HL-60/S4 (cell line): ENCODE results near the gene TMED5.
"Not testable (repeated sequence)": the region's sequence is repeated elsewhere in the genome, so short reads cannot be mapped to it uniquely, and the experiment has no call there.

Experiments used
- in situ Hi-C: fragments of 300-500 bp; cut with MboI; formaldehyde crosslinking; loops from 2 replicates; pipeline ENCODE4 v1.14.3; 2022; ENCODE audit warnings: low sequenced_read_pairs

TMED5 gene

DNA sequence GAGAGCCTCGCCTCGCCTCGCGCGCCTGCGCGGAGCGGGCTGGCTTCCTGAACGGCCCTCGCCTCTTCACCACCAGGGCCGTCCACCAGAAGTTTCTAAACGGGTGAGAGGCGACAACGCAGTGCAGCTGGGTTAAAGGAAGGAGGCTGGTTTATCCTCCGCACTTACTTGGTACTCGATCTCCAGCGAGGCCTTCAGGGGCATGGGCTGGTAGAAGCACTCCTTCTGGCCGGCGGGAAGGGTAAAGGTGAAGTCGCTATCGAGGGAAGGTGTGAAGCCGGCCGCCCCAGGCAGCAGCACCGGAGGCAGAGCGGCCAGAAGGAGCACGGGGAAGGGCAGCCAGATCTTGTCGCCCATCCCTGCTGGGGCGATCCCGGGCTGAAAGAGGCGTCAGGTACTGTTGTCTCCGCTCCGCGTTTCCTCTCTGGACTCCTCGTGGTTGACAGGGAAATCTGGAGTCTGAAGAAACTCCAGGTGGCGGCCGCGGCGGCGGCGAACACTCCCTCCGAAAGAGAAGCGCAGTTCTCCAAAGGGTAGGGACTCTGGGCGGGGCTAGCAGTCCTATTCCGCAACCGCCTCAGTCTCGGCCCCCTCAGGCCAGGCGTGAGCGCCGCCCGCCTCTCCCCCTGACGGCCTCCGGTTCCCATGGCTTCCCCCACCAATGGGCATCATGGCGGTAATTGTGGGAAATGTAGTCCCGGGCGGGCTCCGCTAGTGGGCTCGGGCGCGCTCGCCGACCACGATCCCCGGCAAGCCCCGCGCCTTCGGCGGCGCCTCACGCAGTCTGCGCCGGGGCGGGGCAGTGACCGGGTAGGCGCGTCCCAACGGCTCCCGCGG, at the start of gene TMED5:
TMED5 (minus strand) TSS at position 528 of the 837 bp plus-strand sequence; CDS start at position 357, 171 bp downstream.
- in situ Hi-C loops, result no loop called here

GRCh38 chr1:93223023-93223675, 42.9 kb upstream of the TMED5 start:
- in situ Hi-C loops, result no loop called here

DNA sequence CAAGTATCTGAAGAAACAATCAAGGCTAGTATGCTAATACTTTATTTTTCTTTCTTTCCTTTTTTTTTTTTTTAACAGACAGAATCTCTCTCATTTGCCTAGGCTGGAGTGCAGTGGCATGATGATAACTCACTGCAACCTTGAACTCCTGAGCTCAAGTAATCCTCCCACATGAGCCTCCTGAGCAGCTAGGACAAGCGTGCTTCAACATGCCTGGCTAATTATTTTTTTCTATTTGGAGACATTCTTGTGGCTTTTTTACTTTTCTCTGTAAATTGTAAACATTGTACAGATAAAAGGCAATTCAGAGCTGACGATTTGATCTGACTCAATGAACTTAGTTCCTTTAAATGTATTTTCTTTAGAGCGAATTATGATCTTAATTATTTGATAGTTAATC, 41.7 kb upstream of the TMED5 start:
- in situ Hi-C loops, result no loop called here

GRCh38 chr1:93220716-93221115, 40.5 kb upstream of the TMED5 start:
- in situ Hi-C loops, result not testable (repeated sequence)

GRCh38 chr1:93219443-93219842, 39.2 kb upstream of the TMED5 start:
- in situ Hi-C loops, result no loop called here

GRCh38 chr1:93215322-93215721, 35.1 kb upstream of the TMED5 start:
- in situ Hi-C loops, result no loop called here

DNA sequence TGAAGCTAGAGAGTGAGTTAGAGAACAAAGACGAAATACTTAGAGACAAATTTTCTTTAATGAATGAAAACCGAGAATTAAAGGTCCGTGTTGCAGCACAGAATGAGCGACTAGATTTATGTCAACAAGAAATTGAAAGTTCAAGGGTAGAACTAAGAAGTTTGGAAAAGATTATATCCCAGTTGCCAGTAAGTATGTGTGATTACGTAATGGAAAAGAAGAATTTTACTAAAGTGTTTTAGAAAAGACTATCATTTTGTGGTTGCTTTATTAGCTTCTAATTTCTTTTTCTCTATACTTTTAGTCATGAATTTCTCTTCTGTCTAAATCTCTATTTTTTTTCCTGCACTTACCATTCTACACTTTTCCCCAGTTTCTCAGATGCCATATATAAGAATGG, 27.0 kb upstream of the TMED5 start:
- in situ Hi-C loops, result no loop called here

DNA sequence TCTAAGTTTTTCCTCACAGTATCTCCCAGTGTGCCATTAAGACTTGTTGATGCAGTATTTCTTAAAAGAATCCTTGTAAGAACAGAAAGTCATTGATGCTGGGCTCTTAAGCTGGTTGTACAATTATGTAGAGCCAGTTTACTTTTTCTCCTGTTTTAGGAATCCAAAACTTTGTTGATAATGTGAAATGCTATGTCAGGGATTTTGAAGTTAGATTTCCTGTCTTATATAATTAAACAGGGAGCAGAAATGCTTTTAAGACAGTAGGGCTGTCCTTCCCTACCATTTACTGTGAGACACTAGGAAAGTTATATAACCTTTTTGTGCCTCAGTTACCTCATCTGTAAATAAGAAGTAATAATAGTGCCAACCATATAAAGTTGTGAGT, 26.3 kb upstream of the TMED5 start:
- in situ Hi-C loops, result no loop called here

DNA sequence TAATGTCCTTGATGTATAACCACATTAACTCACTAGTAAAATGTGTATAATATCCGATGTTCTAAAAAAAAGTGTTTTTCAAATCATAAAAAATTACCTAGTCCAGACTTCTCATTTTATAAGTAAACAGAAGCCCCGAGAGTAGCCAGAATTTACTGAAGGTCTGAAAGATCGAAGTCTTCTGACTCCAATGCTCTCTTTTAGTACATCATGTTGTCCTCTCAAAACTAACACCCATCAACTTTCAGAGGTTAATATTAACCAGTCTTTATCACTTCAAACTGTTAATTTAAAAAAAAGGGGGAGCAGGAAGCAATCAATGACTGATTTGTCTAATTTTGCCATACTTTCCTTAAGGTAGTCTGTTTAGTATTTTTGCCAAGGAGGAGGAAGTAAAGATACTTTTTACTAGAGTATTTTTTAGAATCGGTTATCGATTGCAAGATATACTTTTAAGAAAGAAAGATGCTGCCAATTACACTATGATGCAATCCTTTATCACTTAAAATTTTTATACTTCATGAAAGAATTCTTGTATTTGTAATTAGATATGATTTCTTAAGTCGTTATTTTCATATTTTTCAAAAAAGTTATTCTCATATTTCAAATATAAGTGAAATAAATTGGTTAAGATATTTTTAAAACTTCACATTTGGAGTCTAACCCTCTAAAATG, 25.8 kb upstream of the TMED5 start:
- in situ Hi-C loops, result no loop called here

- in situ Hi-C loops, result no loop called here
These were observed 20.5 kb upstream of the TMED5 start for GRCh38 chr1:93200714-93201113.

- in situ Hi-C loops, result no loop called here
These were observed 19.9 kb upstream of the TMED5 start for GRCh38 chr1:93200086-93200620.

DNA sequence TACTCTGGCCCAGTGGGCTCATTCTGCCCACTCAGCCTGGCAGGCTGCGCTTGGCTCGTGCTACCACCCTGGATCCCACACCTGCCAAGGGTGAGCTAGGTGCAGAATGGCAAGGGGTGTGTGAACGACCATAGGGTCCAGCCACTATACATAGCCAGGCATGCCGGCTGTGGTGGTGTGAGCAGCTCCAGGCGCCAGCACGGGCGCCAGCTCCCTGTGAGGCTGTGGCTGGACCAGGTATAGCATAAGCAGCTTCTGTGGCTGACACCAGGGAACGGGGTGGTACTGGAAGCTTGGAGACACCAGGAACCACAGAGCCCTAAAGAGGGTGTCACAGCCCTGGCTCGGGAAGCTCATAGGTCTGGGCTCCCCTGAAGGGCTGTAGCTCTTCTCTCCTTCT, 18.9 kb upstream of the TMED5 start:
- in situ Hi-C loops, result no loop called here

- in situ Hi-C loops, result no loop called here
These were observed 16.4 kb upstream of the TMED5 start for GRCh38 chr1:93196591-93196990.

DNA sequence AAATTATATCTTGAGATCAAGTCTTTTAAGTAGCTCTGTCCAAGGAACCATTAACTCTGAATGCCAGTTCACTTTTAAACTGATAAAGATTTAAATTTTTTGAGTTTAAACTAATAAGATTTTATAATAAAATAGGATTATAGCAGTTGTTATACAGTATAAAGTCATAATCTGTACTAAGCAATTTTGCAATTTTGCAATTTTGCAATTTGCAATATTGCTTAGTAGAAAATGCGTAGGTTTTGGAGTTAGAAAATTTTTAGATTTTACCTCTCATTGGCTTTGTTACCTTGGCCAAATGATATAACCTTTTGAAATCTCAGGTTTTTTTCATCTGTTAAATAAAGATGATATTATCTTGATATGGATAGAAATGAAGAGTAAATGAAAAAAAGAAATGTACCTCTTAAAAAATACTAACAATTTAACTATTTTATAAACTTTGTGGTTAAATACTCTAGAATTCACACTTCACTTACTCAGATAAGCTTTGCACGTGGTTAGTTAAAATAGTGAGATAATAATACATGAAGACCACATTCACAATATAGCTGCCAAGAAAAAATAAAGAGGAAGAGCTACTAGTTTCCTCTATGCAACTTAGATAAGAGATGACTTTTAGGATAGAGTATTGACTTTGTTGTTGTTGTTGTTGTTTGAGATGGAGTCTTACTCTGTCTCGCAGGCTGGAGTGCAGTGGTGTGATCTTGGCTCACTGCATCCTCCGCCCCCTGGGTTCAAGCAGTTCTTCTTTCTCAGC, 14.2 kb upstream of the TMED5 start:
- in situ Hi-C loops, result no loop called here

DNA sequence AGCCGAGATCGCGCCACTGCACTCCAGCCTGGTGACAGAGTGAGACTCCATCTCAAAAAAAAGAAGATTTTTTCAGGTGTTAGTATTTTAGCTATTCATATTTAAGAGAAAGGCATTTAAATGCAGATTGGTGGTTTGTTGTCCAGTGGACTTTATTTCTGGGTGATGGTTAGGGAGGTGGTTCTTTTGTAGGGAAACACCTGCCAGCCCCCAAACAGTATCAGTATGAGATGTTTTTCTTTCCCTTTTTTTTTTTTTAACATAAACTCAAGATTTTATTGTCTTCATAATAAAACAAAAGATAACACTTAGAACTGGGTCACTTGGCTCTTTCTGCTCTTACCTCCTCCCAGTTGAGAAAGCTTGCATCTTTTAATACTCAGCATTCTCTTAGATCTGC, 10.2 kb upstream of the TMED5 start:
- in situ Hi-C loops, result no loop called here

GRCh38 chr1:93186667-93187066, 6.5 kb upstream of the TMED5 start:
- in situ Hi-C loops, result no loop called here

DNA sequence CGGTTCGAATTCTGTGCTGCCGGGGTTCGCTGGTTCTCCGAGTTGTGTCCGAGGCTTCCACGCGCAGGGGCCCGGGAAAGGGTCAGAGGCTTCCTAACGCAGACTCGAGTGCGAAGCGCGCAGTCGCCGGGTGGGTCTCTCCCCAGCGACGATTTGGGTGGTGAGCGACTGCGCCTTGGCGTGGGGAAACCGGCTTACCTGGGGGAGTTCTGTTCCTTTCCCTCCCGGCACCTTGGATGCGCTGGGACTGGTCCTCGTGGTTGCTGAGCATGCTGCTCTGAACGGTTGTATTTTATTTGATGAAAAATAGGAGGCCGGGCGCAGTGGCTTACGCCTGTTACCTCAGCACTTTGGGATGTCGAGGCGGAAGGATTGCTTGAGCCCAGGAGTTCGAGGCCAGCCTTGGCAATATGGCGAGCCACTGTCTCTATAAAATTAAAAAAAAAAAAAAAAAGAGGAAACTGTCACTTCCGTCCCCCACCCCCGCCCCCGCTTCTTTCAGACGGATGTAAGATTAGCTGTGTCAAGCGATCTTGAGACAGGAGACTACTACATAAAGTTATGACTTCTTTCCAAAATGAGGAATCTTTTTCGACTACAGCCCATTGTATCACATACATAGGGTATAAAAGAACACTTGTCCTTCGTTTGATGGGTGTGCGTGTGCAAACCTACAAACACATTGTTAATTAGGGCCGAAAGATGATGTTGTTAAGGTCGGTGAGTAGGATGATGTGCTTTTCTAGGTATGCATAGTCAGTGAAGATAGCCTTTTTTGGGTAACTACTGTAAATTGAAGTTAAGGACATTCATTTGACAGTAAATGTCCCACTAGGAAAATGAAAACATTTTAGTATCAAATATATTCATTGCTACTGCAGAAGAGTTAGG, 755 bp upstream of the TMED5 start, which contains the start of gene CCDC18:
CCDC18 (plus strand) TSS at position 2 of the 891 bp plus-strand sequence. CDS start 2,638 bp downstream, outside the sequence.
- in situ Hi-C loops, result no loop called here

- in situ Hi-C loops, result no loop called here
These were observed 1.8 kb downstream of the TMED5 start for GRCh38 chr1:93178418-93178817.

DNA sequence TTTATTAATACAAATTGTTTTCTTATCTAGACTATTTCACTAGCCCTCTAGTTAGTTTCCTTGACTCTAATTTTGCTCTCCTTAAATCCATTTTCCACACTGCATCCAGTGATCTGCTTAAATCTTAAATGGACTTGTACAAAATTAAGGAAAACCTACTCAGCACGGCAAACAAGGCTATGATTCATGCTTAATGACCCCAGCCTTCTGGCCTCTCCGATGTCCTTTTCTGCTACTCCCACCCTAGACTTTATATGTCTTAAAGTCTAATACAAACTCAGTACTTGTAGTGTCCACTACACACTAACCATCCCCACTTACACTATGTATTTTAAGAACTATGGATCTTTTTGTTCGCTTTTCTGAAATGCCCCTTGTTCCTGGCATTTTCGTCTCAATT, 2.2 kb downstream of the TMED5 start:
- in situ Hi-C loops, result no loop called here

- in situ Hi-C loops, result not testable (repeated sequence)
These were observed 5.6 kb downstream of the TMED5 start for GRCh38 chr1:93174638-93175037.
